Mesenteric fat pad (tissue), 1 donor: ENCODE measurements around the gene LRRC45. TPM values are rescaled to one million over a fixed set of nuclear protein-coding genes. Genes with fewer than 3 reads are reported as not detected.

Experiments
- DNase-seq: peaks from one replicate; pipeline ENCODE4 v3.0.0-alpha.2; 2020; ENCODE audit warnings: low spot score
- total RNA-seq: library from RNA; stranded (reverse); fragmentation: NEBNext Ultra II Directional; extraction: Animal tissue kit (Norgen Biotek cat#: 25700); gene quantifications from one replicate; pipeline ENCODE4 v1.2.1, GENCODE V29; 2021
- donor health status: DM: yes; HTN: yes; CAD: no.

LRRC45 gene
- total RNA-seq, 1 donor from 2014 or later: 7.0 TPM

DNA sequence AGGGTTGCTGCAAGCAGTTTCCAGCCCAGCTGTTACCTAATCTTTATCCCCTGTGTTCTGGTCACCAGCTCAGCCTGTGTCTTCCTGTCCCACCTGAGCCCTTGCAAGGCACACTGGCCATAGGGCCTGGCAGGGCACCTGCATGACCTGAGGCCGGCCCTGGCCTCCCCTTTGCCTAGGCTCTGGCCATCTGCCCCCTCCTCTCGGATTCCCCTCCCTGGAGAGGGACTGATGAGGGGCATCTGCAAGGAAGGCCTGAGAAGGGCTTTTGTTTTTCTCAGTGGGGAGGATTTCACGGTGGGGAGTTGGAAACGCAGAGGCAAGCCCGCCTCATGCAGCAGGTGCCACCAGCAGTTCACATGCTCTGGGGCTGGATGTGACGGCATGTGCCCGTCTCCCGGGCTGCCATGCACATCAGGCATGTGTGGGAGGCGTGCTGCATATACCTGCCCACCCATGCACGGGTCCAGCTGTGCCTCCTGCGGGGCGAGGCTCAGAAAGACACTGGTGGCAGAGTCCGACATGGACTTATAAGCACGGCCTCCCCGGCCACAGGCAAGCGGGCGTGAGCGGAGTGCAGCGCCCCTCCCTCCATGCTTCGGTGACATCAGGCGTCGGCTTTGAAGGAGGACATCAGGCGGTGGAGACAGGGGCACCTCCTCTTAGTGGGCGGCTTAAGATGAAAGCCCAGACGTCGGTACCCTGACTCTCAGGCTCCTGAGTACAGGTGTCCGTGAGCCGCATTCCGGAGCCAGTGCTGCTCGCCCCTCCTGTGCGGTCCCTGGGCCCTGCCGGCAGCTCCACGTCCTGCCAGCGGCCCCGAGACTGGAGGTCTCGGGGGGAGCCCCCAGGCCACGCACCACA is 29.1 kb upstream of the LRRC45 start:
- no peak for DNase-seq

DNA sequence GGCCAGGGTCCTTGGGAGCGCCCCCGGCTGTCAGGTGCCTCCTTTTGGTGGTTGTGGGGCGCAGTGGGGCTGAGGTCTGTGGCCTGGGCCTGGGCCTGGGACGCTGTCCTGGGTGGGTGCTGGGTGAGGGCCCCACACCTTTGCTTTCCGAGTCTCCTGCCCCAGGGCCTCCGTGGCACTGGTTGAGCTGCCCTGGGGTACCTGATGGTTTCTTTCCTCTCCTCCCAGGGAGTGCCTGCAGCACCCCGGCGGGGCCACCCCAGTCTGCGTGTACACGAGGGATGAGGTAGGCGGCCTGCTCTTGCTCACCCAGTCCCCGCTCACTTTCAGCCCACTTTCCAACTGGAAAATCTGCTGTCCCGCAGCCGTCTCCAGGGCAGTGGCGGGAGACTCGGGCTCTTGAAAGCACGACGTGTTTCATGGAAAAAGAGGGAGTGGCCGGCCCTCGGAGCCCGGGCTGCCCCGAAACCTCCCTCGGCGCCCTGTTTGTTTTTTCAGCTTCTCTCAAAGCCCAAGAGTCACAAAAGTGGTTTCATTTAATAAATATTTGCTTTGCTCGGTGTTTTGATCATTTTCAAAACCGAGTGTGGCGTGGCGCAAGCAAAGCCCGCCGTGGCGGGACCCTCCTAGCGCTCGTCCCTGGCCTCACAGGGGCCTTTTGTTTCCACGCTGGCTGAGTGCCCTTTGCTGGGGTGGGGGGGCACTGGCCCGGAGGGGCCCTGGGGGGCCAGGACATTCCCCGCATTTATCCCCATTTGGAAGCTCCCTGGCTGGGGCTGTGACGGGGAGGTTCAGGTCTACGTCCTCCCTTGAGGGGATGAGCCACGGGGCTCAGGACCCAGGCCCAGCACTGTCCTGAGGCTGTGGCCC is 28.3 kb upstream of the LRRC45 start:
- DNase-seq: no peak

DNA sequence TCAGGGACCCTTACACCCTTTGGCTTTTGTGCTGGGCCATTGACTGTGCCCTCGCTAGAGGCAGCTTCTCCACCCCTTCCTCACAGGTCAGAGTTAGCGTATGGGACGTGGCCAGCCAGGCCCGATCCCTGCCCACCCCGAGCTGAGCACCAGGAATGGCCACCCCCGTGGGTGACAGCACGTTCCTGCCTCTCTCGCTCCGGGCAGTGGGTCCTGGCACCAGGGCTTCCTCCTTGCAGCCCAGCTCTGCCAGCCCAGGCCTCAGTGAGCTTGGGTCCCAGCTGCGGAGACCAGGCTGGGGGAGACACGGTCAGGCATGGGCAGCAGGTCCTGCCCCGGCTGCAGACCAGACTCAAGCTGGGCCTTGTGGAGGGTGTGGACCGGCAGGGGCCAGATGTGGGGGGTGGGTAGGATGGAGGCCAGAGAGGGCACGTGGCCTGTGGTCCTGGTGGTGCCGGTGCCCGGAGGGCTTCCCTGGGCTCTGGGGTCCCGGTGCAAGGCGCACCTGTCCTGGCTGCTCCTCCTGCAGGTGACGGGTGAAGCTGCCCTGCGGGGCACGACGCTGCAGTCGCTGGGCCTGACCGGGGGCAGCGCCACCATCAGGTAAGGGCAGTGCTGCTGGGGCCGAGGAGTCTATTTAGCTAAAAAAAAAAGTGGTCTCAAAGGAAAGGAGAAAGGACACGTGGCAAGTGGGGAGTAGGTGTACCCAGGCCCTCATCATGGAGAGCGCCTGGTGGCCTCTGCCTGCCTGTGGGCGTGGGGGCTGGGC is 27.5 kb upstream of the LRRC45 start:
- no peak for DNase-seq

DNA sequence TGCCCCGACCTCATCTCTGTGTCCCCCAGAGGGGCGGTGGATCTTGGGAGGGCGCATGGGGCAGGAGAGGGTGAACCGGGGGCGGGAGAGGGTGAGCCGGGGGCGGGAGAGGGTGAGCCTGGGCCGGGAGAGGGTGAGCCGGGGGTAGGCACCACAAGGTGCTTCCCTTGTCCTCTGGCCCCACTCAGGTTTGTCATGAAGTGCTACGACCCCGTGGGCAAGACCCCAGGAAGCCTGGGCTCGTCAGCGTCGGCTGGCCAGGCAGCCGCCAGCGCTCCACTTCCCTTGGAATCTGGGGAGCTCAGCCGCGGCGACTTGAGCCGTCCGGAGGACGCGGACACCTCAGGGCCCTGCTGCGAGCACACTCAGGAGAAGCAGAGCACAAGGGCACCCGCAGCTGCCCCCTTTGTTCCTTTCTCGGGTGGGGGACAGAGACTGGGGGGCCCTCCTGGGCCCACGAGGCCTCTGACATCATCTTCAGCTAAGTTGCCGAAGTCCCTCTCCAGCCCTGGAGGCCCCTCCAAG is 26.8 kb upstream of the LRRC45 start:
- DNase-seq: no peak

DNA sequence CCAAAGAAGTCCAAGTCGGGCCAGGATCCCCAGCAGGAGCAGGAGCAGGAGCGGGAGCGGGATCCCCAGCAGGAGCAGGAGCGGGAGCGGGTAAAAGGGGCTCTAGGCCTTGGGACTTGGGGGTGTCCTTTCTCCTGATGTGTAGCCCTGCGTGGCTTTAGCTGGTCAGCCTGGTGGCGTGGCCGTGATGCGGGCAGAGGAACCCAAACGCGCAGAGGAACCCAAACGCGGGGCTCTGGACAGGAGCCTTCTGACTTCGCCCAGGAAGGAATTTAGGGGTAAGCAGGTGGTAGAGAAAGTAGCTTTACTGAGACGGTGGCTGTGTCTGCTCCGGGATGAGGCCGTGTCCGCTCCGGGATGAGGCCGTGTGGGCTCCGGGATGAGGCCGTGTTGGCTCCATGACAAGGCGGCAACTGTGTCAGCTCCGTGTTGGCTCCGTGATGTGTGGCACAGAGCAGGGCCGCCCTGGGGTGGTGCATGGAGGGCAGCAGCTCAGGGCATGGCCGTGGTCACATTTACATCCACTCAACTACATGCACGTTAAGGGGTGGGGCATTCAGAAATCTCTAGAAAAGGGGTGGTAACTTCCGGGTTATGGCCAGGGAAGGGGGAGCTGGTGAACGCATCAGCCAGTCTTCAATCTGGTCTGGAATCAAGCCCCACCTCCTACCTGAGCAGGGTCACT is 26.2 kb upstream of the LRRC45 start:
- DNase-seq: no peak

DNA sequence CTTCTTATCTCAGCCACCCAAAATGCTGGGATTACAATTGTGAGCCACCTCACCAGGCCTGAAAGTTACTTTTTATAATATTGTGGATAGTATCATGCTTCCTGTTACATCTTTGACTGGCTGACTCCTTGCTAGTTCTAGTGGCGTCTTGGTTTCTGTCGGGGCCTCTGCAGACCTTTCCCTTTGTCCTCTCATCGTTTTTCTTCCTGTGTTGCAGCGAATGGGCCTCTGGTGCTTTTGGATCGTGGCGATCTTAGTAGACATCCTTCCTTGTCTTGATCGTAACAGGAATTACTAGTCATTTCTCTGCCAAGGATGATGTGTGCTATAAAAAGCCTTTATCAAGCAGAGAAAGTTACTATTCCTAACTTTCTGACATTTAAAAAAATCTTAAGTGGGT is 24.9 kb upstream of the LRRC45 start:
- no peak for DNase-seq

DNA sequence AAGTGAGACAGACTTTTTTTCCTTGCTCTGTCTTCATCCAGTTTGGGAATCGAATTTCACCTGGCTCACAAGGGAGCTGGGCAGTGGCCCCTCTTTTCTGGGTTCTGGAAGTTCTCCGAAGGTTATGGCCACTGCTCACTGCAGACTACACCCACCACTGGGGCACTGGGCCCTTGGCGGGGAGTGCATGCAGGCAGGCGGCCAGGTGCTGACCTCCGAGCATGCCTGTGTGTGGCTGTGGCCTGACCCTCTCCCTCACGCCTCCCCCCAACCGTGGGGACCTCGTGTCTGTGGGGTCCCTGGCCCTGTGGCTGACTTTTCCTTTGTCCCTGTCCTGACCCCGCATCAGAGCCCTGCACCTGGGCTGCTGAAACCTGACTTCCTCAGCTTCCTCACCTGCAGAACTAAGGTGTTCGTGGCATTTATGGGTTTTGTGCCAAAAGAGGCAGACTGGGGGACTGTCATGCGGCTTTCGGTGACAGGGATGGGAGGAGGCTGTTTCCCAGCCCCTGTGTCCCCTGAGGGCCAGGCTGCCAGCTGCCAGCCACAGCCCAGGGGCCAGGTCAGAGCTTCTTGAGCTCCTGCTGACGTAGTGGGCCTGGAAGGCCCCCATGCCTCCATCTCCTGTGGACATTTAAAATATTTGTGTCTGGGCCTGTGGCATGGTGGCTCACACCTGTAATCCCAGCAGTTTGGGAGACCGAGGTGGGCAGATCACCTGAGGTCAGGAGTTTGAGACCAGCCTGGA is 24.2 kb upstream of the LRRC45 start:
- no peak for DNase-seq

DNA sequence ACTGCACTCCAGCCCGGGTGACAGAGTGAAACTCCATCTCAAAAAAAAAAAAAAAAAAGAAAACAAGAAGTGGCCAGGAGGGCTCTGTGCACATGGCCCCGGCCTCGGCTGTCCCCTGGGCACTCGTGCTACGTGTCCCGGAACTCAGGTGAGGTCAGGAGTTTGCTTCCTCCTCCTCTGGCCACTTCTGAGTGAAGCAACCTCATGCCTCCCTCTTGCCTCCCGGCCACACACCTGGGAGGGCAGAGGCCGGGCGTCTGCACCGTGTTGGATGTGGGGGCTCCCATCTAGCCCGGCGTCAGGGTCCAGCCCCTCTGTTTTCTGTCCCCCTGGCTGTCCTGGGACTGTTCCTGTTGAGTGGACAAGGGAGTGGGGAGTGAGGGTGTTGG is 23.5 kb upstream of the LRRC45 start:
- no peak for DNase-seq

DNA sequence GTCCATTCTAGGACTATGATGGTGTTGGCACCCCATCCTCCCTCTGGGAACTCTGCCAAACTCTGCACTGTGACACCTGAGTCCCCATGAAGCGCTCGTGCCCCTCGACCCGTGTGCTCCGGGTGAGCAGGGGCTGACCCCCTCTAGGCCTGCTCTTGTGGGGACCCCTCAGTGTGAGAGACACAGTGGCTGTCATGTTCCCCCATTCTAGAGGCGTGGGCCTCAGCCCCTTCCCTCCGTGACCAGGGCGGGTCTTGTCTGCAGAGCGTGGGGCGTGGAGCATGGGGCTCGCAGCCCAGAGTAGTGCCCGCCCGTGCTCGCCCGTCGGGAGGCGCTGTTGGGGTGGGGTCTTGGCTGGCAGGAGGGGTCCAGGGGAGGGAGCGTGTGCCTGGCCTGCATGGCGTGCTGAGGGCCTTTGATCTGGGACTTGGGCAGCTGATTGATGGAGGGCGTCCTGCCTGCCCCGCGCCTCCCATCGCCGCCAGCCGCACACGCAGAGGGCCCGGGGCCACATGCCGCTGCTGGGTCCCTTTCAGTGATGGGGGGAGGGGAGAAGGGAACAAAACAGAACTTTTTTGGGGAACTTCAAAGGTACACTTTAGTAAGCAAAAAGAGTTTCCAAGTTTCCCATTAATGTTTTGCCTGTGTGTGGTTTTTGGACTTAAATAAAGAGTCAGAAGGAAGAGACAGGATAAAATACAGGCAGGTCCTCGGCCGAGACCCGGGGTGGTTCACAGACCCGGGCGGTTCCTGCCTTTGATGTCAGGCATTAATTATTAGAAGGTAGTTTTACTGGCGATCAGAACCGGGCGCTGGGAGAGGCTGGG is 22.9 kb upstream of the LRRC45 start:
- DNase-seq: no peak

DNA sequence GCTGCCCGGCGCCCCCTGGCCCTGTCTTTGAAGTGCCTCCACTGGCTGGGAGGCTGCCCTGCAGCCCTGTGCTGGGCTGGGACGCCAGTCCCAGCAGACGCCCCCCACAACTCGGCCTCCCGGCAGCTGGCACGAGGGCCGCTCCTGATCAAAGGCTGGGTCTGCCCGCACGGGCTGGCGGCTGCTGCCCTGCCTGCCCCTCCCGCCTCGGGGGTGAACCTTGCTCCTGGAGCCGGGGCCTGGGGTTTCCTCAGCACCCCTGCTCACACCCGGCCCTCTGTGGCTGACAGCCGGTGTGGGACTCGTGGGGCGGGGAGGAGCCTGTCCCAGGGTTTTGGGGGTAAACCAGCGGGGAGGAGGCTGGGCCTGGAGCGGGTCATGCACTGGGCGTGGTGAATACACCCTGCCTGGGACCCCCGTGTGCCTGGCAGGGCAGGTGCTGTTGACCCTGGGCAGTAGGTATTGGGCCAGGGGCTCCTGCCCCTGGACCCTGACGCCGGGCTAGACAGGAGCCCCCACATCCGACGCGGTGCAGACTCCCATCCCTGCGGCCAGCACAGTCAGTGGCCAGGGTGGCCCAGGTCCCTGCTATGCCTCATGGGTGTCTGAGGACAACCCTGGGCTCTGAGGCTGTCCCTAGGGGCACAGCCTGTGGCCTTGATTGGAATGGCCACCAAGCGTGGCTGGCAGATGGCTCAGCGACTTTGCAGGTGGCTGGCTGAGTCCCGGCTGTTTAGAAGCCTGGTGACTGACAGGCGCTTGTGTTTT is 22.1 kb upstream of the LRRC45 start:
- DNase-seq: no peak

DNA sequence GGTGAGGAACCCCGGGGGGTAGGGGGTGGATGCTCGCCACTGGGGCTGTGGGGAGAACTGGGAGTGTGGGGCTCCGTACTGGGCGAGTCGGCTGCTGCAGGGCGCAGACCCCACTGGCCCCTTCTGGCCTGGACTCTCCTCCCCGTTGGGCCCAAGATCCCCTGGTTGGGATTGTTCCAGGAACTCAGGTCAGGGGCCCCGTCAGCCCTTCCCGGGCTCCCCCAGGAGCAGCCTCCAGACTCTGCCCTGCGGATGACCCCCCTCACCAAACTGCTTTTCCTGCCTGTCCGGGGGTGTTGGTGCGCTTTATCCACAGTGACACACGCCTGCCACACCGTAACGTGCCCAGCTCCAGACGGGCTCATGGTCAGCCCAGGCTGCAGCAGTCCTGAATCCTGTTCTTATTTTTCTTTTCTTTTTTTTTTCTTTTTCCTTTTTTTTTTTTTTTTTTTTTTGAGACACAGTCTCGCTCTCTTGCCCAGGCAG is 21.5 kb upstream of the LRRC45 start:
- DNase-seq: no peak

DNA sequence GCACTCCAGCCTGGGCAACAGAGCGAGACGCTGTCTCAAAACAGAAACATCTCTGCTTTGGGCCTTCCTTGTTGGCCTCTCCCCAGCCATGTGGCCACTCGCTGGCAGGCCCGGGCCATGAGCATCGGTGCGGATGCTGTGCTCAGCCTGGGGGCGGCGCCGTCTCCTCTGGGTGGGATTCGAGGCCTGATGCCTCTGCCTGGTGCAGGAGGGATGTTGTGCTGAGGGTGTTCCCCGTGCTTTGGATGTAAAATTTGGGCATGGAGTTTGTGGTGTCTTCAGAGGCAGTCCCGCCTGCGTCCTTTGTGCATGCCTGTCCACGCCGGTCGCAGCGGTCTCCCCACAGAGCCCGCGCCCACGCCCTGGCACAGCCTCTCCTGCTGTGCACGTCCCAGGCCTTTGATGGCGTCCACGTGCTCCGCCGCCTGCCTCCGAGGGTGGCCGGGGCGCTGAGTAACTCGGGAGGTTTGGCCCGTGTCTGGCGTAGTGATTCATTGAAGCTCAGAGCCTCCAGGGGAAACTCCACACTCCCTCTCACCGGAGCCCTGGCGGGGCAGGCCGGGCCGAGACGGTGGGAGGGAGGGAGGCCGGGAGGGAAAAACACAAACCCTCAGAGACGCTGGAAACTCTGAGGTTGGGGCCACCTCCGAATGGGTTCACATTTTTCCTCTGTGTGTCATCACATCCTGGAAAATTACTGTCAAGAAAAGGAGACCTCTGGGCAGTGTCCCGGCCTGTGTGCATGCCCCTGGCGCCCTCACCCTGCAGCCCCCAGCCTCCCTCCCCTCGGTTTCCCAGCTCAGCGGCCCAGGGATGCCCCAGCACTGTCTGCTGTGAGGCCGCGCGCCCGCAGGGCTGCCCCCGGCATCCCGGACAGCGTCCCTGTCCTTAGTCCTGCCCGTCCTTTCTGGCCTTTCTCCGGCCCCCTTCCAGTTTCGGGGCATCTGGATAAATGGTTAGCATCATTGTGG is 19.4 kb upstream of the LRRC45 start:
- no peak for DNase-seq

DNA sequence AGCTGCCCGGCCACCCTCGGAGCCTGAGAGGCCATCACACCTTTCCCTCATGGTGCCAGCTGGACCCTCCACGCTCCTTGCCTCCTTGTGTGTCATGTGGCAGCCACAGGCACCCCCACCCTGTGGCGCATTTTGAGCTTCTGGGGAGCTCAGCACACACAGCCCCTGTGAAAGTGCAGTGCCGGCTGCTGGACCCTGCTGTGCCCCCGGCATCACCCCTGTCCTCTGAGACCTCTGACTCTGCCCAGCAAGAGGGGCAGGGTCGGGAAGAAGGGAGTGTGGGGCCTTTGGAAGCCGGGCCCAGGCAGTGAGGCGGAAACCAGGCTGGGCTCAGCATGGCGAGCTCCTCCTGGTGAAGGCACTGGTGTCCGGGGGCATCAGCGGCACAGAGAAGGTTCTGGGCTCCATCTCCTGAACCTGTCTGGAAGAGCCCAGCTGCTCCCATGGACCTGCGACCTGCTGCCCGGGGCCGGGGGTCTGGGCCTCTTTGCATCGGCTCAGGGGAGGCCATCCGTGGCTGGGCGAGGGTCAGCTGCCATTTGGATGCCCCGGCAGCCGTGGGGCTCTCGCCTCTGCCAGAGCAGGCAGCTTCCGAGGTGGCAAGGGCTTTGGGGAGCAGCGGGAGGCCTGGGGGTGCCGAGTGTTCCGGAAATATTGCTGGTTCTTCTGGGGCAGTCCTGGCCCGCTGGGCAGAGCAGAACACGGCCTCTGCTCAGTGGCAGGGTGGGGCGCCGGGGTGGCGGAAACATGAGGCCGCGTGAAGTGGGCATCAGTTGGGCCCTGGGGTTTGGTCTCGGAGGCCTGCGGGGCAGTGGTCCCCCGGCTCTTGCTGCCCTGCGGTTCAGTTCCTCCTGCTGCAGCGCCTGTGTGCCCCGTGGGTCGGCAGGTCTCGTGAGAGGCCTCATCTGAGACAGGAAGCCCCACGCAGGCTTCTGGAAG is 18.3 kb upstream of the LRRC45 start:
- no peak for DNase-seq

DNA sequence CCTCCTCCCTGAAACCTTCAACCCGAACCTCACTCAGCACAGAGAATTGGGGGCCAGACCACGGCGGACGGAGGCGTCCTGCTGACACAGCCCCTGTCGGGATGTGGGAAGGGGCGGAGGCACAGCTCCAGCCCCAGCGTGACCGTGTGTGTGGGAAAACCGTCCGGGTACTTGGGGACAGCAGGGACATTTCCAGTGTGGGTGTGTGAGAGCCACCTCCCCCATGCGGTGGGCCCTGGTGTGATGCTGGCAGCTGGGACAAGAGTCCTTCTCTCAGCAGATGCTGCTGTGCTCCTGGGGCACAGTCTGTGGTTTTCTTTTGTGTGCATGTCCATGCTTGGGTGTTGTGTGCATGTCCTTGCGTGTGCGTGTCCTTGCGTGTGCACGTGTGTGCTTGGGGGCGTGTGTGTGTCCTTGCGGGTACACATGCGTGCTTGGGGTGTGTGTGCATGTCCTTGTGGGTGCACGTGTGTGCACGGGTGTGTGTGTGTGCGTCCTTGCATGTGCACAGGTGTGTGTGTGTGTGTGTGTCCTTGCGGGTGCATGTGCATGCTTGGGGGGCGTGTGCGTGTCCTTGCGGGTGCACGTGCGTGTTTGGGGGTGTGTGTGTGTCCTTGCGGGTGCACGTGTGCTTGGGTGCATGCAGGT is 17.3 kb upstream of the LRRC45 start:
- DNase-seq: no peak

DNA sequence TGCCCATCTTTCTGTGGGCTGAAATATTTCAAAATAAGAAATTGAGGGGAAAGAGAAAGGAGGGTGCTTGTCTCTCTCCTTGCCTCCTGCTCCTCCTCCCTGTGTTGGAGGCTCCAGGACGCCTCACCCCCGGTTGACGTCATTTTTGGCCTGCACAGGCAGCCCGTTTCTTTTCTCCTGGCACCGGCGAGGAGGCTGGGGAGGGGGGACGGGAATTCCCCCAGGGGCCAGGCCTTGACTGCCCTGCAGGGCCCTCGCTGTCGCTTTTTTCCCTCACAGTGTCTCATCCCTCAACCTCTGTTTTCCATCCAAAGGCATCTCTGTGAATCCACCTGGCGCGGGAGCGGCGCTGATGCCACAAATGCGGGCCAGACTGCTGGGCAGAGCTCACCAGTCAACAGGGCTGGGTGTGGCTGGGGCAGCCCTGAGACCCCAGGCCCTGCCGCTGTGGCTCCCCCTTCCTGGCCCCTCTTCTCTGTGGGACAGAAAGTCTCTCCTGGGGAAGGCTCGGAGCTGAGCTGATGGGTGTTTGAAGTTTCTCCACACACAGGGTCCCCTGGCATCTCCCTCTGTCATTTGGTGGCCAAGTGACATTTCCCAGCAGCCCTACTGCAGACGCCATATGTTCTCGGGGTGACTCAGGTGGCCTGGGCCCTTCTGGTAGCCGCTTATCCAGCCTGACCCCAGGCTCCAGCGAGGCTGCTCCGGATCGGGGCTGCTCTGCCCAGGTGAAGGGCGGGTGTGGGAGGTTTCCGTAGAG is 16.5 kb upstream of the LRRC45 start:
- DNase-seq: no peak
